Measurements from ENCODE around the gene GGA2. TPM values are rescaled to one million over a fixed set of nuclear protein-coding genes. Genes with fewer than 3 reads are reported as not detected.
"Not testable (repeated sequence)": the region's sequence is repeated elsewhere in the genome, so short reads cannot be mapped to it uniquely, and the experiment has no call there.

The GGA2 gene
- total RNA-seq, 1 experiment from 2014 or later, result 26.5 TPM

DNA sequence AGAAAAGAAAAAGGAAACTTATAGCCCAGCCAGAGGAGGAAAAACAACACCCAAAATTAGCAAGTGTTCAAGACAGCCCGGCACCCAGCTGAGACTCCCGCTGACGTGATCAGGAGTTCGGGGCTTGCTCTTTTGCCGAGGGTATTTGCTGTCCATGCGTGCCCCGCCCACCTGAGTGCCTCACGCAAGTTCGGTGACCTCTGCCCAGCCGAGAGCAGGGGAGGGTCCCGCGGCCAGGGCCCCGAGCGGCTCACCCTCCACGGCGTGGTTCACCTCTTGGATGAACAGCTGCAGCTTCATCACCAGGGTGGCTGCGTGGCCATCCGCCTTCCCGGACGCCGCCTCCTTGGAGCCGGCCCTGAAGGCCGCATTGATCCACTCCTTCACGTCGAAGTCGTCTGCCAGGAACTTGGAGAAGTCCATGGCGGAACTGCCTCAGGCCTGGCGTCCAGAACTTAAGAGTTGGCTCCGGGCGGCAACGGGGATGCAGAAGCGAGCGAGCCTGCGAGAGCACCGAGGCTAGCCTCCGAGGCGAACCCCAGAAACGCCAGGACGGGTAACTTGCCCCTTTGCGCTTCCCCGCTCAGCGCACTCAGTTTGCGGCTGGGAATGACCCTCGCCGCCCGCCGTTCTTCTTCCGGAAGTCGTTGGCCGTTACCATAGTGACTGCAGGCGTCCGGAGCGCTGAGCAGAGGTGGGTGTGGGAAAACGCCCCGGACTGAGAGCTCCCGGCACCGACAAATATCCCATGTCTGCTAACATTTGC is 57.5 kb downstream of the GGA2 start, which contains the start of gene COG7:
COG7 (minus strand) TSS at position 618 of the 766 bp plus-strand sequence; CDS start at position 423, 195 bp downstream.
- POLR2A ChIA-PET (ENCODE audit: unreplicated experiment), result interaction anchor here (0.6 kb wide), 2 partner anchors 26 to 62 kb away, joined by 3 to 5 read pairs; no protein-coding TSS in a partner anchor
- intact Hi-C loops (cut with micrococcal nuclease), result no loop called here
- no peaks in the 10 kb centered on the region for H3F3A ChIP-seq (ENCODE audit: low read length, unreplicated experiment)

DNA sequence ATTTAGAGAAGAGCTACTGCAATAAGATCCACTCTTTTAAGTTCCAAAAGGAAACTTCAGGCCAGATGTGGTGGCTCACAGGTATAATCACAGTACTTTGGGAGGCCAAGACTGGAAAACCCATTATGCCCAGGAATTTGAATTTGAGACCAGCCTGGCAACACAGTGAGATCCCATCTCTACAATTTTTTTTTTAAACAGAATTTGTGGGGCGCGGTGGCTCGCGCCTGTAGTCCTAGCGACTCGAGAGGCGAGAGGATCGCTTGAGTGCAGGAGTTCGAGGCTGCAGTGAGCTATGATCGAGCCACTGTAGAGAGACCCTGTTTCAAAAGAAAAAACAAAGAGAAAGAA is 58.1 kb downstream of the GGA2 start:
- Histone ChIP-seq H3K36me3 (ENCODE audit: low read depth, low read length) (no peaks in the 10 kb centered on the region), H2AFZ (ENCODE audit: low read length) (peak overlapping the region; percentile 94), H3K4me2 (ENCODE audit: low read length) (peak overlapping the region; percentile 87), H3K9me2 (replicated peaks; ENCODE audit: low read length) (no peaks in the 10 kb centered on the region), H3K4me1 (ENCODE audit: insufficient read depth, low read length) (0 out of 2 replicates have a peak, but pooled peaks cover 4% of the 10 kb centered on the region), H3K9ac (ENCODE audit: low read length) (peak overlapping the region; percentile 93), H3F3A (ENCODE audit: low read length, unreplicated experiment) (no peaks in the 10 kb centered on the region), H4K20me1 (ENCODE audit: low read length) (no peaks in the 10 kb centered on the region), H3K79me2 (ENCODE audit: low read length) (peaks cover 25% of the 10 kb centered on the region), H3K27me3 (ENCODE audit: low read length) (no peaks in the 10 kb centered on the region), H3K4me3 (ENCODE audit: low read length) (peak overlapping the region; percentile 80), H3K9me3 (ENCODE audit: low read length) (no peaks in the 10 kb centered on the region), H3K27ac (ENCODE audit: low read length) (peak overlapping the region; percentile 61)
- intact Hi-C loops (cut with micrococcal nuclease), result no loop called here
- no peak for TF ChIP-seq EZH2 (IDR thresholded peaks at IDR 0.05; ENCODE audit: low read length, unreplicated experiment)
- TF ChIP-seq, protein P1, sequence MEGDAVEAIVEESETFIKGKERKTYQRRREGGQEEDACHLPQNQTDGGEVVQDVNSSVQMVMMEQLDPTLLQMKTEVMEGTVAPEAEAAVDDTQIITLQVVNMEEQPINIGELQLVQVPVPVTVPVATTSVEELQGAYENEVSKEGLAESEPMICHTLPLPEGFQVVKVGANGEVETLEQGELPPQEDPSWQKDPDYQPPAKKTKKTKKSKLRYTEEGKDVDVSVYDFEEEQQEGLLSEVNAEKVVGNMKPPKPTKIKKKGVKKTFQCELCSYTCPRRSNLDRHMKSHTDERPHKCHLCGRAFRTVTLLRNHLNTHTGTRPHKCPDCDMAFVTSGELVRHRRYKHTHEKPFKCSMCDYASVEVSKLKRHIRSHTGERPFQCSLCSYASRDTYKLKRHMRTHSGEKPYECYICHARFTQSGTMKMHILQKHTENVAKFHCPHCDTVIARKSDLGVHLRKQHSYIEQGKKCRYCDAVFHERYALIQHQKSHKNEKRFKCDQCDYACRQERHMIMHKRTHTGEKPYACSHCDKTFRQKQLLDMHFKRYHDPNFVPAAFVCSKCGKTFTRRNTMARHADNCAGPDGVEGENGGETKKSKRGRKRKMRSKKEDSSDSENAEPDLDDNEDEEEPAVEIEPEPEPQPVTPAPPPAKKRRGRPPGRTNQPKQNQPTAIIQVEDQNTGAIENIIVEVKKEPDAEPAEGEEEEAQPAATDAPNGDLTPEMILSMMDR (conservative IDR thresholded peaks at IDR 0.05; ENCODE audit: low read depth, low read length), result no peak
- TF ChIP-seq EZH2phosphoT487 (IDR thresholded peaks at IDR 0.05; ENCODE audit: borderline replicate concordance, low read length), result no peak
- BruUV-seq (replicated peaks), result no TSS peak
- DNase-seq (no peak), ATAC-seq (no peak)
- CTCF ChIA-PET, result no interaction called here
- POLR2A ChIA-PET (ENCODE audit: unreplicated experiment), result no interaction called here

More for the DNA sequence above, 57.5 kb downstream of the GGA2 start, which contains the start of gene COG7:
- 0 out of 2 replicates have a peak, but pooled peaks cover 4% of the 10 kb centered on the region for H3K4me1 ChIP-seq (ENCODE audit: insufficient read depth, low read length)
- H3K4me2 ChIP-seq (ENCODE audit: low read length), result peak within 1 kb of the TSS; percentile 87
- ATAC-seq (peak; percentile 85), DNase-seq (peak; percentile 74)
- BruUV-seq (replicated peaks), result TSS peak; percentile 72
- no peaks in the 10 kb centered on the region for H4K20me1 ChIP-seq (ENCODE audit: low read length)
- H3K27me3 ChIP-seq (ENCODE audit: low read length), result no peaks in the 10 kb centered on the region
- no peaks in the 10 kb centered on the region for H3K36me3 ChIP-seq (ENCODE audit: low read depth, low read length)
- H3K9me3 ChIP-seq (ENCODE audit: low read length), result no peaks in the 10 kb centered on the region
- peak within 1 kb of the TSS; percentile 93 for H3K9ac ChIP-seq (ENCODE audit: low read length)
- H3K27ac ChIP-seq (ENCODE audit: low read length), result peak within 1 kb of the TSS; percentile 61
- H2AFZ ChIP-seq (ENCODE audit: low read length), result peak within 1 kb of the TSS; percentile 94
- no peaks in the 10 kb centered on the region for H3K9me2 ChIP-seq (replicated peaks; ENCODE audit: low read length)
- TF ChIP-seq EZH2phosphoT487 (IDR thresholded peaks at IDR 0.05; ENCODE audit: borderline replicate concordance, low read length) (no peak), EZH2 (IDR thresholded peaks at IDR 0.05; ENCODE audit: low read length, unreplicated experiment) (no peak)
- TF ChIP-seq, protein P1 (conservative IDR thresholded peaks at IDR 0.05; ENCODE audit: low read depth, low read length), result no peak
- peak within 1 kb of the TSS; percentile 80 for H3K4me3 ChIP-seq (ENCODE audit: low read length)
- CTCF ChIA-PET, result no interaction called here
- H3K79me2 ChIP-seq (ENCODE audit: low read length), result peaks cover 25% of the 10 kb centered on the region

GRCh38 chr16:23448392-23448791 is 61.9 kb downstream of the GGA2 start:
- ChIA-PET CTCF (no interaction called here), POLR2A (ENCODE audit: unreplicated experiment) (no interaction called here)
- Histone ChIP-seq H3K4me1 (ENCODE audit: insufficient read depth, low read length) (0 out of 2 replicates have a peak, but pooled peaks cover 4% of the 10 kb centered on the region), H3F3A (ENCODE audit: low read length, unreplicated experiment) (no peaks in the 10 kb centered on the region), H3K9ac (ENCODE audit: low read length) (no peak overlapping the region), H3K4me2 (ENCODE audit: low read length) (no peak overlapping the region), H3K27ac (ENCODE audit: low read length) (no peak overlapping the region), H3K4me3 (ENCODE audit: low read length) (no peak overlapping the region), H3K9me2 (replicated peaks; ENCODE audit: low read length) (no peaks in the 10 kb centered on the region), H3K27me3 (ENCODE audit: low read length) (no peaks in the 10 kb centered on the region), H3K36me3 (ENCODE audit: low read depth, low read length) (no peaks in the 10 kb centered on the region), H3K9me3 (ENCODE audit: low read length) (no peaks in the 10 kb centered on the region), H2AFZ (ENCODE audit: low read length) (no peak overlapping the region), H4K20me1 (ENCODE audit: low read length) (no peaks in the 10 kb centered on the region), H3K79me2 (ENCODE audit: low read length) (peaks cover 15% of the 10 kb centered on the region)
- no TSS peak for BruUV-seq (replicated peaks)
- intact Hi-C loops (cut with micrococcal nuclease), result no loop called here
- no peak for DNase-seq
- 0 out of 2 replicates have a peak, but pooled peaks have one; percentile 23 for ATAC-seq
- TF ChIP-seq, protein P1 (conservative IDR thresholded peaks at IDR 0.05; ENCODE audit: low read depth, low read length), result no peak
- TF ChIP-seq EZH2 (IDR thresholded peaks at IDR 0.05; ENCODE audit: low read length, unreplicated experiment) (no peak), EZH2phosphoT487 (IDR thresholded peaks at IDR 0.05; ENCODE audit: borderline replicate concordance, low read length) (no peak)

DNA sequence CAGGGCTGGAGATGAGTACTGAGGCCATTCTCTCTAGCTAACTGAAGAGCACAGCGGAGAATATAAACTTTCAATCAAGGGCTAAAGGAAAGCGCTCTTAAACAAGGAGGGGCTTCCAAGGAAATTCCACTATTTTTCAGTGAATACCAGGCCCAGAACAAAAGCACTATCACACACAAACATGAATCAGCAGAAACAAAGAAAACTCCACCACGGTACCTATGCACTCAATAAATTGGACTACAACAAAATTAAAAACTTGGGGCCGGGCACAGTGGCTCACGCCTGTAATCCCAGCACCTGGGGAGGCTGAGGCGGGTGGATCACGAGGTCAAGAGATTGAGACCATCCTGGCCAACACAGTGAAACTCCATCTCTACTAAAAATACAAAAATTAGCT is 72.8 kb downstream of the GGA2 start:
- H3K9me3 ChIP-seq (ENCODE audit: low read length); H3K27me3 ChIP-seq (ENCODE audit: low read length); H3K4me2 ChIP-seq (ENCODE audit: low read length); H3K9me2 ChIP-seq (replicated peaks; ENCODE audit: low read length); H3K9ac ChIP-seq (ENCODE audit: low read length); DNase-seq; H3K79me2 ChIP-seq (ENCODE audit: low read length); H2AFZ ChIP-seq (ENCODE audit: low read length); ATAC-seq; H3F3A ChIP-seq (ENCODE audit: low read length, unreplicated experiment); H3K4me1 ChIP-seq (ENCODE audit: insufficient read depth, low read length); BruUV-seq (replicated peaks); POLR2A ChIA-PET (ENCODE audit: unreplicated experiment); H3K27ac ChIP-seq (ENCODE audit: low read length); H3K4me3 ChIP-seq (ENCODE audit: low read length); H4K20me1 ChIP-seq (ENCODE audit: low read length): not testable (repeated sequence)
- CTCF ChIA-PET, result interaction anchor here (2.4 kb wide), 1 partner anchor 67 kb away, joined by 6 read pairs; no protein-coding TSS in a partner anchor
- intact Hi-C loops (cut with micrococcal nuclease), result loop anchor here (10.0 kb wide), 1 partner anchor 353 kb away; no protein-coding TSS in a partner anchor
- H3K36me3 ChIP-seq (ENCODE audit: low read depth, low read length), result peaks cover 12% of the 10 kb centered on the region; the same call in 1 of the 2 replicates
